Neural cell (in vitro differentiated cells): ENCODE results near the gene LGALS4. TPM values are rescaled to one million over a fixed set of nuclear protein-coding genes. Genes with fewer than 3 reads are reported as not detected.
A peak's percentile ranks its signal among the peaks of the same experiment; 100 is the strongest.

Experiments
- H2AFZ ChIP-seq: fragments of 200-600, 300-800 bp; sonication (generic), shearing (Covaris generic); 2 replicates; pipeline ENCODE4 v1.6.0; 2014; ENCODE audit warnings: low read depth, mild to moderate bottlenecking, antibody characterized with exemption, low read length, moderate library complexity
- H3F3A ChIP-seq: fragments of 200-600 bp; shearing (Covaris generic); 2 replicates; pipeline ENCODE4 v1.6.1; 2016; ENCODE audit warnings: mild to moderate bottlenecking, moderate library complexity, mixed read lengths, antibody characterized with exemption, low read length; ENCODE audit not compliant: insufficient read depth, poor library complexity, severe bottlenecking
- H3K27ac ChIP-seq: fragments of 200-600, 300-800 bp; sonication (generic), shearing (Covaris generic); 2 replicates; pipeline ENCODE4 v1.5.1; 2014; ENCODE audit warnings: mild to moderate bottlenecking, low read length, moderate library complexity
- H3K27me3 ChIP-seq: fragments of 300-800, 200-600 bp; sonication (generic), shearing (Covaris generic); 2 replicates; pipeline ENCODE4 v1.6.0; 2014; ENCODE audit warnings: mild to moderate bottlenecking, low read depth, low read length, moderate library complexity; ENCODE audit not compliant: insufficient read depth
- H3K36me3 ChIP-seq: fragments of 300-800, 200-600 bp; sonication (generic), shearing (Covaris generic); 2 replicates; pipeline ENCODE4 v1.5.1; 2014; ENCODE audit warnings: mild to moderate bottlenecking, antibody characterized with exemption, low read length, moderate library complexity; ENCODE audit not compliant: insufficient read depth
- H3K4me2 ChIP-seq: fragments of 300-800, 200-600 bp; sonication (generic), shearing (Covaris generic); 2 replicates; pipeline ENCODE4 v1.6.0; 2014; ENCODE audit warnings: mild to moderate bottlenecking, low read length
- H3K4me3 ChIP-seq: fragments of 300-800, 200-600 bp; sonication (generic), shearing (Covaris generic); 2 replicates; pipeline ENCODE4 v1.5.1; 2014; ENCODE audit warnings: mild to moderate bottlenecking, low read length, moderate library complexity
- H3K79me2 ChIP-seq: fragments of 200-600 bp; shearing (Covaris generic); replicated peaks from 2 replicates; pipeline ENCODE4 v1.6.0; 2014; ENCODE audit warnings: mild to moderate bottlenecking, low read length, moderate library complexity; ENCODE audit not compliant: insufficient read depth
- H3K9ac ChIP-seq: fragments of 300-800, 200-600 bp; sonication (generic), shearing (Covaris generic); 2 replicates; pipeline ENCODE4 v1.6.1; 2016; ENCODE audit warnings: mild to moderate bottlenecking, low read length, mixed read lengths
- H3K9me2 ChIP-seq: fragments of 200-600 bp; shearing (Covaris generic); 2 replicates; pipeline ENCODE4 v1.6.1; 2016; ENCODE audit warnings: mild to moderate bottlenecking, low read length, mixed read lengths; ENCODE audit not compliant: insufficient read depth
- H3K9me3 ChIP-seq: fragments of 200-600, 300-800 bp; sonication (generic), shearing (Covaris generic); 2 replicates; pipeline ENCODE4 v1.6.1; 2016; ENCODE audit warnings: mild to moderate bottlenecking, mixed run types, low read length, moderate library complexity, mixed read lengths
- H4K20me1 ChIP-seq: fragments of 200-600 bp; shearing (Covaris generic); 2 replicates; pipeline ENCODE4 v1.6.1; 2016; ENCODE audit warnings: mild to moderate bottlenecking, mixed run types; ENCODE audit not compliant: insufficient read depth
- EP300 ChIP-seq: fragments of 450-650 bp; conservative IDR thresholded peaks from 2 replicates; pipeline ENCODE4 v1.6.1; 2014; ENCODE audit warnings: antibody characterized with exemption, mild to moderate bottlenecking, moderate library complexity; ENCODE audit not compliant: poor library complexity, severe bottlenecking
- EZH2 ChIP-seq: fragments of 200-600, 300-800 bp; shearing (Covaris generic), sonication (generic); IDR thresholded peaks from 2 replicates; pipeline ENCODE4 v1.6.1; 2014; ENCODE audit warnings: antibody characterized with exemption, low read length, borderline replicate concordance, mild to moderate bottlenecking; ENCODE audit not compliant: insufficient read depth, poor library complexity, severe bottlenecking
- MXI1 ChIP-seq: fragments of 450-650 bp; conservative IDR thresholded peaks from 2 replicates; pipeline ENCODE4 v1.6.1; 2014; ENCODE audit warnings: antibody characterized with exemption, mild to moderate bottlenecking; ENCODE audit not compliant: poor library complexity, severe bottlenecking
- POLR2AphosphoS5 ChIP-seq: IDR thresholded peaks from 2 replicates; pipeline ENCODE4 v1.6.1; 2012
- RAD21 ChIP-seq: fragments of 450-650 bp; conservative IDR thresholded peaks from 2 replicates; pipeline ENCODE4 v1.6.1; 2014; ENCODE audit warnings: antibody characterized with exemption, mild to moderate bottlenecking, moderate library complexity
- SMC3 ChIP-seq: fragments of 450-650 bp; conservative IDR thresholded peaks from 2 replicates; pipeline ENCODE4 v1.6.1; 2014; ENCODE audit warnings: antibody characterized with exemption, mild to moderate bottlenecking, moderate library complexity; ENCODE audit not compliant: poor library complexity
- TAF1 ChIP-seq: IDR thresholded peaks from 2 replicates; pipeline ENCODE4 v1.6.1; 2012; ENCODE audit warnings: low read depth
- polyA plus RNA-seq: library from polyadenylated mRNA; depleted of rRNA; stranded (reverse); fragments of >200 nt; gene quantifications from 2 replicates; pipeline ENCODE4 v1.2.3, GENCODE V29; 2014
- TF ChIP-seq, protein P1 (sequence below): IDR thresholded peaks from 2 replicates; pipeline ENCODE4 v1.6.1; 2012; ENCODE audit warnings: borderline replicate concordance
- TF ChIP-seq, protein P2 (sequence below): fragments of 450-650 bp; IDR thresholded peaks from 2 replicates; pipeline ENCODE4 v1.5.1; 2014; ENCODE audit warnings: antibody characterized with exemption, mild to moderate bottlenecking, moderate library complexity; ENCODE audit not compliant: poor library complexity, severe bottlenecking

LGALS4 gene
- polyA plus RNA-seq, 1 donor from 2014 or later: 1.3 TPM

DNA sequence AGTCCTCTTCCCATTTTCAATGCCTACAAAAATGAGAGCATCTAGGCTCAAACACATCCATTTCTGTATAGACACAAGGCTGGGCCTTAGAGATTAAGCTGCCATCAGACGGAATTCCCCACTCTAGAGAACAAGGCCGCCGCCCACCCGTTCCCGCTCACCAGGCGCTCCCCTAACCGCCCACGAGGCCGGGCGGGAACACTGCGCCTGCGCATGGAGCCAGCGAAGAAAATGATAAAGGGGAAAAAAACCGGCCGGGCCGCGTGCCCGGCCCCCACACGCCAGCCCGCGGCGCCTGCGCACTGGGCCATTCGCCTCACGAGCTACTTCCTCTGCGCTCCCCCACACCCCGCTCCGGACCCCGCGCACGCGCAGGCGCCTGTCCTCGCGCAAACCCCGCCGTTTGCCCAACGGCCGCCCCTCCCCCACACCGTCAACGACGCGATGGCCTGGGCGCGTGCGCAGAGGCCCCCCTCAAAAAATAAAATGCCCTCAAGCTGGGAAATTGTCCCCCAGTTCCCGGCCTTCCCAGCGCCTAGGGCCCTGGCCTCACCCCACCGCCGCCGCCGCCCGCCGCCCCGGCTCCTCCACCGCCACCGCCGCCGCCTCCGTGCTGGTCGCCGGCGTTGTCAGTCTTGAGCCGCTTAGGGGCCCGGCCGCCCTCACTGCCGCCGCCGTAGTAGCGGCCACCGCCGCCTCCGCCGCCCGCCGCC is 36.6 kb upstream of the LGALS4 start:
- Histone ChIP-seq H3F3A (peaks cover 10% of the 10 kb centered on the region), H3K36me3 (no peaks in the 10 kb centered on the region), H3K27ac (peak overlapping the region; percentile 97), H3K9me2 (no peaks in the 10 kb centered on the region), H3K9me3 (no peaks in the 10 kb centered on the region), H3K9ac (peak overlapping the region; percentile 97), H2AFZ (no peak overlapping the region), H3K4me3 (peak overlapping the region; percentile 83), H3K4me2 (peak overlapping the region; percentile 92), H4K20me1 (peaks cover 26% of the 10 kb centered on the region), H3K27me3 (no peaks in the 10 kb centered on the region), H3K79me2 (peaks cover 38% of the 10 kb centered on the region)
- TF ChIP-seq TAF1 (no peak), EP300 (peak; percentile 74), RAD21 (peak; percentile 14), MXI1 (peak; percentile 96), SMC3 (peak; percentile 48), EZH2 (no peak), POLR2AphosphoS5 (no peak)
- TF ChIP-seq, protein P1, sequence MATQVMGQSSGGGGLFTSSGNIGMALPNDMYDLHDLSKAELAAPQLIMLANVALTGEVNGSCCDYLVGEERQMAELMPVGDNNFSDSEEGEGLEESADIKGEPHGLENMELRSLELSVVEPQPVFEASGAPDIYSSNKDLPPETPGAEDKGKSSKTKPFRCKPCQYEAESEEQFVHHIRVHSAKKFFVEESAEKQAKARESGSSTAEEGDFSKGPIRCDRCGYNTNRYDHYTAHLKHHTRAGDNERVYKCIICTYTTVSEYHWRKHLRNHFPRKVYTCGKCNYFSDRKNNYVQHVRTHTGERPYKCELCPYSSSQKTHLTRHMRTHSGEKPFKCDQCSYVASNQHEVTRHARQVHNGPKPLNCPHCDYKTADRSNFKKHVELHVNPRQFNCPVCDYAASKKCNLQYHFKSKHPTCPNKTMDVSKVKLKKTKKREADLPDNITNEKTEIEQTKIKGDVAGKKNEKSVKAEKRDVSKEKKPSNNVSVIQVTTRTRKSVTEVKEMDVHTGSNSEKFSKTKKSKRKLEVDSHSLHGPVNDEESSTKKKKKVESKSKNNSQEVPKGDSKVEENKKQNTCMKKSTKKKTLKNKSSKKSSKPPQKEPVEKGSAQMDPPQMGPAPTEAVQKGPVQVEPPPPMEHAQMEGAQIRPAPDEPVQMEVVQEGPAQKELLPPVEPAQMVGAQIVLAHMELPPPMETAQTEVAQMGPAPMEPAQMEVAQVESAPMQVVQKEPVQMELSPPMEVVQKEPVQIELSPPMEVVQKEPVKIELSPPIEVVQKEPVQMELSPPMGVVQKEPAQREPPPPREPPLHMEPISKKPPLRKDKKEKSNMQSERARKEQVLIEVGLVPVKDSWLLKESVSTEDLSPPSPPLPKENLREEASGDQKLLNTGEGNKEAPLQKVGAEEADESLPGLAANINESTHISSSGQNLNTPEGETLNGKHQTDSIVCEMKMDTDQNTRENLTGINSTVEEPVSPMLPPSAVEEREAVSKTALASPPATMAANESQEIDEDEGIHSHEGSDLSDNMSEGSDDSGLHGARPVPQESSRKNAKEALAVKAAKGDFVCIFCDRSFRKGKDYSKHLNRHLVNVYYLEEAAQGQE: no peak
- TF ChIP-seq, protein P2, sequence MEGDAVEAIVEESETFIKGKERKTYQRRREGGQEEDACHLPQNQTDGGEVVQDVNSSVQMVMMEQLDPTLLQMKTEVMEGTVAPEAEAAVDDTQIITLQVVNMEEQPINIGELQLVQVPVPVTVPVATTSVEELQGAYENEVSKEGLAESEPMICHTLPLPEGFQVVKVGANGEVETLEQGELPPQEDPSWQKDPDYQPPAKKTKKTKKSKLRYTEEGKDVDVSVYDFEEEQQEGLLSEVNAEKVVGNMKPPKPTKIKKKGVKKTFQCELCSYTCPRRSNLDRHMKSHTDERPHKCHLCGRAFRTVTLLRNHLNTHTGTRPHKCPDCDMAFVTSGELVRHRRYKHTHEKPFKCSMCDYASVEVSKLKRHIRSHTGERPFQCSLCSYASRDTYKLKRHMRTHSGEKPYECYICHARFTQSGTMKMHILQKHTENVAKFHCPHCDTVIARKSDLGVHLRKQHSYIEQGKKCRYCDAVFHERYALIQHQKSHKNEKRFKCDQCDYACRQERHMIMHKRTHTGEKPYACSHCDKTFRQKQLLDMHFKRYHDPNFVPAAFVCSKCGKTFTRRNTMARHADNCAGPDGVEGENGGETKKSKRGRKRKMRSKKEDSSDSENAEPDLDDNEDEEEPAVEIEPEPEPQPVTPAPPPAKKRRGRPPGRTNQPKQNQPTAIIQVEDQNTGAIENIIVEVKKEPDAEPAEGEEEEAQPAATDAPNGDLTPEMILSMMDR: no peak

DNA sequence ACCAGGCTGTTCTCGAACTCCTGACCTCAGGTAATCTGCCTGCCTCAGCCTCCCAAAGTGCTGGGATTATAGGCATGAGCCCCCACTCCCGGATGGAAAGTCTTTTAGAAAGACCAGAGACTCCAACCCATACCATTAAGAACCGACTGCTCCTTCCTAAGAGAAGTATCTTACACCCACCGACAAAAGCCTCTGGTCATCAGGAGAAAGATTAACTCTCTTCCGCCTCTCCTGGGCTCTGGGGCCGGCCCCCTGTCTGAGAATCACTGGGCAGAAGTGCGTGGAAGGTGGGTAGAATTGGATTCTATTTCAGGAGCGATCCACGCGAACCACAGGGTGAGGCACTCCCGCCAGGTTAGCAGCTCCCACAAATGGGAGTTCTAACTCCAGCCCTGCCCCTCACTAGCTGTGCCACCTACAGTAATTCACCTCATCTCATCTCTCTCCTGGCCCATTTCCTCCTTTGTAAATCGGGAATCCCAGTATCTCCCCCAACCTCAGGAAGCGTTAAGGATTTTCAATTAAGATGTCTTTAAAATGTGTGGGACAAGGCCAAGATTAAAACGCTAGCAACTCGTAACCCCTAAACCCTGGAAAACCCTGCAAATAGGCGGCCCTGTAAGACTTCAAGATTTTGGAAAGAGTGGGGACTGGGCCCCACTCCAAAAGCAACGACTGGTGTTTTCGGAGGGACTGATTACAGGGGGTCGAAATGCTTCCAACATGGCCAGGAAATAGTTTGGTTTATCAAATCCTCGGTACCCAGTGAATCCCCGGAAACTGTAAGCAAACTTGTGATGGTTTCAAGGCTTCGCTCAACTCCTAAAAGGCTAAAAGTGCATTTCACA is 35.8 kb upstream of the LGALS4 start:
- Histone ChIP-seq H3K9me3 (no peaks in the 10 kb centered on the region), H2AFZ (no peak overlapping the region), H4K20me1 (peaks cover 26% of the 10 kb centered on the region), H3K36me3 (no peaks in the 10 kb centered on the region), H3K9ac (peak overlapping the region; percentile 97), H3K79me2 (peaks cover 38% of the 10 kb centered on the region), H3K4me2 (peak overlapping the region; percentile 92), H3K9me2 (no peaks in the 10 kb centered on the region), H3K4me3 (peak overlapping the region; percentile 83), H3K27ac (peak overlapping the region; percentile 97), H3F3A (peaks cover 10% of the 10 kb centered on the region), H3K27me3 (no peaks in the 10 kb centered on the region)
- TF ChIP-seq, protein P1: no peak
- TF ChIP-seq, protein P2: no peak
